OCI-LY1 (cell line): ENCODE measurements around the gene ERN2.
"Not testable (repeated sequence)": the region's sequence is repeated elsewhere in the genome, so short reads cannot be mapped to it uniquely, and the experiment has no call there.

Source experiments
- H2AFZ ChIP-seq: fragments of 200-600 bp; sonication (generic), shearing (Covaris generic); 2 replicates; pipeline ENCODE4 v1.6.0; 2014; ENCODE audit warnings: antibody characterized with exemption, mild to moderate bottlenecking, low read length
- H3F3A ChIP-seq: fragments of 200-600 bp; sonication (generic), shearing (Covaris generic); 2 replicates; pipeline ENCODE4 v1.6.0; 2014; ENCODE audit warnings: mild to moderate bottlenecking, antibody characterized with exemption, low read length, moderate library complexity; ENCODE audit not compliant: insufficient read depth
- H3K27ac ChIP-seq: fragments of 200-600 bp; sonication (generic); 2 replicates; pipeline ENCODE4 v1.5.1; 2014; ENCODE audit warnings: low read length, mixed run types, mild to moderate bottlenecking, low read depth; ENCODE audit not compliant: poor library complexity, severe bottlenecking
- H3K27me3 ChIP-seq: fragments of 200-600 bp; sonication (generic); 2 replicates; pipeline ENCODE4 v1.6.0; 2014; ENCODE audit warnings: antibody characterized with exemption, mild to moderate bottlenecking, low read length, moderate library complexity; ENCODE audit not compliant: insufficient read depth
- H3K36me3 ChIP-seq: fragments of 200-600 bp; sonication (generic); 2 replicates; pipeline ENCODE4 v1.6.1; 2014; ENCODE audit warnings: mild to moderate bottlenecking, antibody characterized with exemption, low read length, moderate library complexity, mixed read lengths; ENCODE audit not compliant: insufficient read depth
- H3K4me1 ChIP-seq: fragments of 200-600 bp; sonication (generic); 2 replicates; pipeline ENCODE4 v1.5.1; 2014; ENCODE audit warnings: mild to moderate bottlenecking, low read length, moderate library complexity; ENCODE audit not compliant: insufficient read depth, severe bottlenecking
- H3K4me2 ChIP-seq: fragments of 200-600 bp; sonication (generic), shearing (Covaris generic); 2 replicates; pipeline ENCODE4 v1.6.1; 2014; ENCODE audit warnings: low read length
- H3K4me3 ChIP-seq: fragments of 200-600 bp; sonication (generic); 2 replicates; pipeline ENCODE4 v1.5.1; 2014; ENCODE audit warnings: low read length, low read depth, mild to moderate bottlenecking, mixed read lengths; ENCODE audit not compliant: poor library complexity, severe bottlenecking
- H3K79me2 ChIP-seq: fragments of 200-600 bp; shearing (Covaris generic); 2 replicates; pipeline ENCODE4 v1.6.1; 2016; ENCODE audit warnings: mixed run types, low read length, mixed read lengths; ENCODE audit not compliant: insufficient read depth
- H3K9ac ChIP-seq: fragments of 200-600 bp; sonication (generic), shearing (Covaris generic); 2 replicates; pipeline ENCODE4 v1.6.1; 2014; ENCODE audit warnings: mild to moderate bottlenecking, low read length, mixed read lengths
- H3K9me2 ChIP-seq: fragments of 200-600 bp; sonication (generic), shearing (Covaris generic); 2 replicates; pipeline ENCODE4 v1.6.1; 2014; ENCODE audit warnings: low read depth, mild to moderate bottlenecking, low read length, mixed read lengths
- H3K9me3 ChIP-seq: fragments of 200-600 bp; shearing (Covaris generic); 2 replicates; pipeline ENCODE4 v1.6.1; 2014; ENCODE audit warnings: low read length, mixed read lengths
- H4K20me1 ChIP-seq: fragments of 200-600 bp; sonication (generic), shearing (Covaris generic); 2 replicates; pipeline ENCODE4 v1.6.0; 2016; ENCODE audit warnings: mild to moderate bottlenecking, low read length; ENCODE audit not compliant: insufficient read depth
- CTCF ChIP-seq: fragments of 200-600 bp; sonication (generic), shearing (Covaris generic); IDR thresholded peaks from 2 replicates; pipeline ENCODE4 v1.5.1; 2017; ENCODE audit warnings: mild to moderate bottlenecking, antibody characterized with exemption, low read length, moderate library complexity, mixed read lengths
- EZH2 ChIP-seq: fragments of 200-600 bp; sonication (generic), shearing (Covaris generic); IDR thresholded peaks from 2 replicates; pipeline ENCODE4 v1.8.0; 2017; ENCODE audit warnings: borderline replicate concordance, mixed run types, mild to moderate bottlenecking, antibody characterized with exemption, low read length, moderate library complexity, mixed read lengths

The ERN2 gene

GRCh38 chr16:23739516-23739915, 26.5 kb upstream of the ERN2 start:
- Histone ChIP-seq H3K36me3 (no peaks in the 10 kb centered on the region), H3K9me3 (no peaks in the 10 kb centered on the region), H3K9ac (no peak overlapping the region), H3K27ac (no peak overlapping the region), H3K79me2 (no peaks in the 10 kb centered on the region), H3K4me2 (no peak overlapping the region), H3K9me2 (no peaks in the 10 kb centered on the region), H3K4me3 (no peak overlapping the region), H3F3A (no peaks in the 10 kb centered on the region), H2AFZ (no peak overlapping the region), H3K27me3 (no peaks in the 10 kb centered on the region), H4K20me1 (no peaks in the 10 kb centered on the region), H3K4me1 (peaks cover 5% of the 10 kb centered on the region)
- TF ChIP-seq EZH2 (no peak), CTCF (no peak)

- H4K20me1 ChIP-seq, H3K4me1 ChIP-seq, H3K27me3 ChIP-seq, H3K9ac ChIP-seq, H3K9me2 ChIP-seq, H2AFZ ChIP-seq, H3K9me3 ChIP-seq, H3K79me2 ChIP-seq, H3K4me2 ChIP-seq, H3K27ac ChIP-seq, H3K4me3 ChIP-seq, H3F3A ChIP-seq, H3K36me3 ChIP-seq: not testable (repeated sequence)
These were observed 24.5 kb upstream of the ERN2 start for GRCh38 chr16:23737423-23738028.

GRCh38 chr16:23734176-23734893, 21.3 kb upstream of the ERN2 start:
- Histone ChIP-seq H3K79me2 (no peaks in the 10 kb centered on the region), H3K9me2 (no peaks in the 10 kb centered on the region), H4K20me1 (no peaks in the 10 kb centered on the region), H3K27me3 (no peaks in the 10 kb centered on the region), H3K4me2 (no peak overlapping the region), H3F3A (no peaks in the 10 kb centered on the region), H3K9ac (no peak overlapping the region; the same call in 1 of the 2 replicates), H3K4me3 (no peak overlapping the region), H3K27ac (no peak overlapping the region), H2AFZ (no peak overlapping the region), H3K36me3 (no peaks in the 10 kb centered on the region), H3K4me1 (peaks cover 5% of the 10 kb centered on the region), H3K9me3 (no peaks in the 10 kb centered on the region)
- TF ChIP-seq EZH2 (no peak), CTCF (no peak)
